ENCODE measurements around the gene CNR2.

- peak; percentile 94 for TF ChIP-seq CTCF (IDR thresholded peaks at IDR 0.05; ENCODE audit: low read length)
- no peak for TF ChIP-seq EZH2 (IDR thresholded peaks at IDR 0.05; ENCODE audit: borderline replicate concordance, low read length)
These were observed 3.3 kb upstream of the CNR2 start for GRCh38 chr1:23916209-23917131.
